HepG2 (cell line): ENCODE data around the gene SAMD14. TPM values are rescaled to one million over a fixed set of nuclear protein-coding genes. Genes with fewer than 3 reads are reported as not detected.

ENCODE experiments used
- AGO1 ChIP-seq: fragments of 200-400 bp; formaldehyde crosslinking; IDR thresholded peaks from 2 replicates; pipeline ENCODE4 v1.6.1; 2017; ENCODE audit warnings: mild to moderate bottlenecking, low read depth, low read length, moderate library complexity; ENCODE audit not compliant: poor library complexity, severe bottlenecking
- CHD4 ChIP-seq: fragments of 200-600 bp; sonication (generic); IDR thresholded peaks from 2 replicates; pipeline ENCODE4 v1.7.0; 2017; ENCODE audit warnings: mild to moderate bottlenecking, low read length, borderline replicate concordance
- DPF2 ChIP-seq: sonication (generic); formaldehyde crosslinking; IDR thresholded peaks from 2 replicates; pipeline ENCODE4 v1.4.0; 2020; ENCODE audit warnings: mild to moderate bottlenecking, low read depth, missing genetic modification reagents, borderline replicate concordance
- ESRRA ChIP-seq: sonication (generic); formaldehyde crosslinking; IDR thresholded peaks from 2 replicates; pipeline ENCODE4 v1.5.1; 2020; ENCODE audit warnings: mild to moderate bottlenecking, low read depth, missing genetic modification reagents
- HNF4G ChIP-seq, 2 experiments: sonication (generic) in 1 of 2; formaldehyde crosslinking in 1 of 2; IDR thresholded peaks; 2 replicates each; pipeline versions ENCODE4 v1.4.0 to v1.6.1; 2011 to 2020; ENCODE audit warnings: borderline replicate concordance in 2 of 2, low read depth in 2 of 2, mild to moderate bottlenecking in 2 of 2, low read length in 1 of 2, missing genetic modification reagents in 1 of 2, moderate library complexity in 1 of 2
- POGK ChIP-seq: sonication (generic); formaldehyde crosslinking; conservative IDR thresholded peaks from 2 replicates; pipeline ENCODE4 v1.8.0; 2022; ENCODE audit warnings: mild to moderate bottlenecking, moderate library complexity, missing genetic modification reagents
- POLR2G ChIP-seq: fragments of 200-400 bp; formaldehyde crosslinking; IDR thresholded peaks from 2 replicates; pipeline ENCODE4 v1.6.1; 2018; ENCODE audit warnings: mild to moderate bottlenecking, low read depth, low read length, moderate library complexity
- RAD21 ChIP-seq: fragments of 450-650 bp; formaldehyde crosslinking; IDR thresholded peaks from 2 replicates; pipeline ENCODE4 v1.5.0; 2020; ENCODE audit warnings: mild to moderate bottlenecking
- RARA ChIP-seq: IDR thresholded peaks from 2 replicates; pipeline ENCODE4 v1.6.1; 2016; ENCODE audit warnings: missing genetic modification reagents, missing compliant biosample characterization
- RXRA ChIP-seq: sonication (generic); formaldehyde crosslinking; IDR thresholded peaks from 2 replicates; pipeline ENCODE4 v1.5.1; 2020; ENCODE audit warnings: missing genetic modification reagents
- SKIL ChIP-seq: sonication (generic); formaldehyde crosslinking; IDR thresholded peaks from 2 replicates; pipeline ENCODE4 v1.8.0; 2022; ENCODE audit warnings: missing genetic modification reagents, mild to moderate bottlenecking, moderate library complexity, borderline replicate concordance
- SOX6 ChIP-seq, 2 experiments: fragments of 450-650 bp in 1 of 2; sonication (generic) in 1 of 2; formaldehyde crosslinking in 1 of 2; IDR thresholded peaks; 2 replicates each; pipeline versions ENCODE4 v1.4.0 to v1.6.1; 2017 to 2020; ENCODE audit warnings: antibody characterized with exemption in 1 of 2, mild to moderate bottlenecking in 1 of 2, missing genetic modification reagents in 1 of 2
- SP5 ChIP-seq: IDR thresholded peaks from 2 replicates; pipeline ENCODE4 v1.6.1; 2016; ENCODE audit warnings: low read depth, borderline replicate concordance
- STAT5B ChIP-seq: sonication (generic); formaldehyde crosslinking; IDR thresholded peaks from 2 replicates; pipeline ENCODE4 v1.4.0; 2020; ENCODE audit warnings: missing genetic modification reagents
- TEF ChIP-seq: sonication (generic); formaldehyde crosslinking; IDR thresholded peaks from 2 replicates; pipeline ENCODE4 v1.5.0; 2020; ENCODE audit warnings: missing genetic modification reagents
- ZBTB44 ChIP-seq: sonication (generic); formaldehyde crosslinking; IDR thresholded peaks from 2 replicates; pipeline ENCODE4 v1.4.0; 2020; ENCODE audit warnings: missing genetic modification reagents
- ZBTB7A ChIP-seq: sonication (generic); formaldehyde crosslinking; IDR thresholded peaks from 2 replicates; pipeline ENCODE4 v1.8.0; 2022; ENCODE audit warnings: mild to moderate bottlenecking, missing genetic modification reagents
- ZBTB8A ChIP-seq: sonication (generic); formaldehyde crosslinking; IDR thresholded peaks from 2 replicates; pipeline ENCODE4 v1.4.0; 2020; ENCODE audit warnings: mild to moderate bottlenecking, low read depth, missing genetic modification reagents, borderline replicate concordance
- ZFP36L1 ChIP-seq: sonication (generic); formaldehyde crosslinking; IDR thresholded peaks from 2 replicates; pipeline ENCODE4 v1.8.0; 2022; ENCODE audit warnings: mild to moderate bottlenecking, missing genetic modification reagents, moderate library complexity
- ZMYM4 ChIP-seq: sonication (generic); formaldehyde crosslinking; IDR thresholded peaks from 2 replicates; pipeline ENCODE4 v1.8.1; 2023; ENCODE audit warnings: mild to moderate bottlenecking, missing genetic modification reagents
- ZNF446 ChIP-seq: sonication (generic); formaldehyde crosslinking; IDR thresholded peaks from 2 replicates; pipeline ENCODE4 v1.5.0; 2020; ENCODE audit warnings: mild to moderate bottlenecking, missing genetic modification reagents
- ZNF674 ChIP-seq: sonication (generic); formaldehyde crosslinking; IDR thresholded peaks from 2 replicates; pipeline ENCODE4 v1.5.0; 2020; ENCODE audit warnings: low read depth, mild to moderate bottlenecking, missing genetic modification reagents
- ZNF781 ChIP-seq: sonication (generic); formaldehyde crosslinking; IDR thresholded peaks from 2 replicates; pipeline ENCODE4 v1.5.1; 2020; ENCODE audit warnings: borderline replicate concordance, mild to moderate bottlenecking, missing genetic modification reagents; ENCODE audit errors: not compliant biosample characterization
- polyA plus RNA-seq, 8 experiments: library from polyadenylated mRNA; depleted of rRNA in 3 of 8; stranded (reverse) in 7 of 8; unstranded in 1 of 8; fragments of >200 nt; fragmentation: Illumina TruSeq in 4 of 8; extraction: Trizol in 4 of 8; gene quantifications; 2 replicates each; pipeline versions ENCODE4 v1.2.1 to v1.2.3, GENCODE V29; 2011 to 2016; ENCODE audit warnings: low read depth in 4 of 8, missing spikeins in 1 of 8, mixed read lengths in 1 of 8; ENCODE audit not compliant: insufficient read depth in 1 of 8
- total RNA-seq, 5 experiments: library from RNA; depleted of rRNA; stranded (reverse); fragments of >200 nt; fragmentation: Illumina TruSeq; extraction: Trizol; gene quantifications; 2 replicates each; pipeline ENCODE4 v1.2.3, GENCODE V29; 2016; ENCODE audit warnings: low read depth in 1 of 5

SAMD14 gene
- total and polyA plus RNA-seq, 2 of the 13 experiments (the other 11 are each of a cell fraction or from before 2014, with no cell fraction given): 0.07 to 0.22 TPM

- TF ChIP-seq SKIL (CRISPR knock-in tag) (no peak), POLR2G (no peak), DPF2 (CRISPR knock-in tag) (0 out of 2 replicates have a peak, but pooled peaks have one; percentile 16), HNF4G (IDR thresholded peaks at IDR 0.05; ENCODE audit: borderline replicate concordance, low read depth, low read length) (peak; percentile 76; the same call in 1 of the 2 replicates), HNF4G (CRISPR knock-in tag; IDR thresholded peaks at IDR 0.05; ENCODE audit: borderline replicate concordance, low read depth) (no peak), ZNF446 (CRISPR knock-in tag) (no peak), RXRA (CRISPR knock-in tag) (peak; percentile 20; the same call in 1 of the 2 replicates), ZBTB44 (CRISPR knock-in tag) (no peak), CHD4 (no peak), AGO1 (no peak), ZNF781 (CRISPR knock-in tag) (no peak), ZMYM4 (CRISPR knock-in tag) (0 out of 2 replicates have a peak, but pooled peaks have one; percentile 11), POGK (CRISPR knock-in tag) (0 out of 2 replicates have a peak, but pooled peaks have one; percentile 25), SP5 (CRISPR knock-in tag) (no peak), SOX6 (IDR thresholded peaks at IDR 0.05) (no peak), SOX6 (CRISPR knock-in tag; IDR thresholded peaks at IDR 0.05) (no peak), RARA (CRISPR knock-in tag) (peak; percentile 66), ZFP36L1 (CRISPR knock-in tag) (no peak), TEF (CRISPR knock-in tag) (no peak), ESRRA (CRISPR knock-in tag) (peak; percentile 88), ZBTB7A (CRISPR knock-in tag) (no peak; the same call in 1 of the 2 replicates), ZBTB8A (CRISPR knock-in tag) (no peak), RAD21 (CRISPR knock-in tag) (no peak; the same call in 1 of the 2 replicates), STAT5B (no peak), ZNF674 (CRISPR knock-in tag) (no peak)
Observed at GRCh38 chr17:50147841-50148225, 17.9 kb upstream of the SAMD14 start (continued).
